Measurements from ENCODE around the gene RNU7-1. TPM values are rescaled to one million over a fixed set of nuclear protein-coding genes. Genes with fewer than 3 reads are reported as not detected.

Gene RNU7-1
- total RNA-seq, 2 experiments from 2014 or later: not detected

- H3K4me3 Mint-ChIP-seq: peak overlapping the region; percentile 92
- H3K4me1 Mint-ChIP-seq: peaks cover 36% of the 10 kb centered on the region
- DNase-seq: no peak
- CTCF ChIA-PET: interaction anchor here (1.0 to 2.5 kb wide), 5 partner anchors 12 to 41 kb away, joined by 3 to 12 read pairs (median 6); partner anchors contain the start of gene SPSB2
- peaks cover 11% of the 10 kb centered on the region for H3K36me3 Mint-ChIP-seq
- H3K9me3 Mint-ChIP-seq (ENCODE audit: low read depth): no peaks in the 10 kb centered on the region
- ATAC-seq: no peak
- no peaks in the 10 kb centered on the region for H3K27me3 Mint-ChIP-seq
- H3K27ac Mint-ChIP-seq: peak overlapping the region; percentile 42
Observed at GRCh38 chr12:6912164-6912935, 31.3 kb upstream of the RNU7-1 start.

GRCh38 chr12:6914246-6914946, 29.2 kb upstream of the RNU7-1 start, which contains the start of gene ENO2:
Gene ENO2, plus strand, starts transcription at chr12:6914580. Its CDS starts 1,253 bp downstream, at chr12:6915833.
- H3K27ac Mint-ChIP-seq: peak within 1 kb of the TSS; percentile 86
- peaks cover 20% of the 10 kb centered on the region for H3K36me3 Mint-ChIP-seq
- peak; percentile 96 for ATAC-seq
- H3K9me3 Mint-ChIP-seq (ENCODE audit: low read depth): no peaks in the 10 kb centered on the region
- CTCF ChIA-PET: interaction anchor here (0.8 to 4.7 kb wide), 12 partner anchors 11 to 194 kb away, joined by 3 to 22 read pairs (median 5); partner anchors contain the start of genes C1RL and SPSB2
- peaks cover 45% of the 10 kb centered on the region for H3K4me1 Mint-ChIP-seq
- DNase-seq: peak; percentile 89
- peak within 1 kb of the TSS; percentile 92 for H3K4me3 Mint-ChIP-seq
- no peaks in the 10 kb centered on the region for H3K27me3 Mint-ChIP-seq

GRCh38 chr12:6914947-6915788, 28.4 kb upstream of the RNU7-1 start:
- CTCF ChIA-PET: interaction anchor here (1.0 to 4.7 kb wide), 9 partner anchors 10 to 193 kb away, joined by 3 to 22 read pairs (median 5); partner anchors contain the start of genes C1RL and SPSB2
- no peak for ATAC-seq

GRCh38 chr12:6915789-6916285, 27.8 kb upstream of the RNU7-1 start:
- peaks cover 27% of the 10 kb centered on the region for H3K36me3 Mint-ChIP-seq
- no peak for DNase-seq
- H3K9me3 Mint-ChIP-seq (ENCODE audit: low read depth): no peaks in the 10 kb centered on the region
- H3K27ac Mint-ChIP-seq: no peak overlapping the region
- no peak for ATAC-seq
- H3K27me3 Mint-ChIP-seq: no peaks in the 10 kb centered on the region
- CTCF ChIA-PET: interaction anchor here (1.8 to 4.7 kb wide), 4 partner anchors 9 to 193 kb away, joined by 4 to 22 read pairs (median 8); partner anchors contain the start of genes C1RL and SPSB2
- H3K4me1 Mint-ChIP-seq: peaks cover 52% of the 10 kb centered on the region
- peak overlapping the region; percentile 92 for H3K4me3 Mint-ChIP-seq

More at GRCh38 chr12:6914947-6915788, 28.4 kb upstream of the RNU7-1 start:
- H3K27ac Mint-ChIP-seq: peak overlapping the region; percentile 86
- DNase-seq: no peak
- peak overlapping the region; percentile 92 for H3K4me3 Mint-ChIP-seq
- no peaks in the 10 kb centered on the region for H3K27me3 Mint-ChIP-seq
- no peaks in the 10 kb centered on the region for H3K9me3 Mint-ChIP-seq (ENCODE audit: low read depth)
- peaks cover 27% of the 10 kb centered on the region for H3K36me3 Mint-ChIP-seq
- H3K4me1 Mint-ChIP-seq: peaks cover 52% of the 10 kb centered on the region

GRCh38 chr12:6916426-6917200, 27.0 kb upstream of the RNU7-1 start:
- ATAC-seq (no peak), DNase-seq (no peak)
- Mint-ChIP-seq H3K27me3 (no peaks in the 10 kb centered on the region), H3K27ac (no peak overlapping the region), H3K4me3 (peak overlapping the region; percentile 92), H3K4me1 (peaks cover 54% of the 10 kb centered on the region), H3K9me3 (ENCODE audit: low read depth) (no peaks in the 10 kb centered on the region), H3K36me3 (peaks cover 30% of the 10 kb centered on the region)
- CTCF ChIA-PET: interaction anchor here (1.2 to 4.7 kb wide), 5 partner anchors 9 to 192 kb away, joined by 4 to 22 read pairs (median 8); partner anchors contain the start of genes C1RL and SPSB2

GRCh38 chr12:6917491-6918231, 26.0 kb upstream of the RNU7-1 start:
- ATAC-seq (no peak), DNase-seq (no peak)
- no peak overlapping the region for H3K4me3 Mint-ChIP-seq
- no peaks in the 10 kb centered on the region for H3K9me3 Mint-ChIP-seq (ENCODE audit: low read depth)
- no peak overlapping the region for H3K27ac Mint-ChIP-seq
- H3K36me3 Mint-ChIP-seq: peaks cover 36% of the 10 kb centered on the region
- H3K4me1 Mint-ChIP-seq: peaks cover 60% of the 10 kb centered on the region
- H3K27me3 Mint-ChIP-seq: no peaks in the 10 kb centered on the region
- CTCF ChIA-PET: interaction anchor here (1.2 to 4.7 kb wide), 3 partner anchors 8 to 45 kb away, joined by 4 to 22 read pairs (median 8); partner anchors contain the start of gene SPSB2

- Mint-ChIP-seq H3K27me3 (no peaks in the 10 kb centered on the region), H3K4me3 (no peak overlapping the region), H3K9me3 (ENCODE audit: low read depth) (no peaks in the 10 kb centered on the region), H3K36me3 (peaks cover 39% of the 10 kb centered on the region), H3K27ac (peak overlapping the region; percentile 55), H3K4me1 (peaks cover 58% of the 10 kb centered on the region)
- no peak for ATAC-seq
- CTCF ChIA-PET: interaction anchor here (1.0 to 11.0 kb wide), 5 partner anchors 10 to 47 kb away, joined by 3 to 116 read pairs (median 5); partner anchors contain the start of gene SPSB2
- no peak for DNase-seq
Observed at GRCh38 chr12:6919588-6919987, 24.0 kb upstream of the RNU7-1 start.

- Mint-ChIP-seq H3K27ac (no peak overlapping the region), H3K9me3 (ENCODE audit: low read depth) (no peaks in the 10 kb centered on the region), H3K4me1 (peaks cover 52% of the 10 kb centered on the region), H3K4me3 (no peak overlapping the region), H3K36me3 (peaks cover 33% of the 10 kb centered on the region), H3K27me3 (no peaks in the 10 kb centered on the region)
- CTCF ChIA-PET: interaction anchor here (1.0 to 11.0 kb wide), 7 partner anchors 10 to 191 kb away, joined by 3 to 116 read pairs (median 4); partner anchors contain the start of gene TPI1
- DNase-seq (no peak), ATAC-seq (no peak)
Observed at GRCh38 chr12:6921539-6921938, 22.1 kb upstream of the RNU7-1 start.

- no peak for ATAC-seq
- no peaks in the 10 kb centered on the region for H3K9me3 Mint-ChIP-seq (ENCODE audit: low read depth)
- DNase-seq: no peak
- peak overlapping the region; percentile 55 for H3K27ac Mint-ChIP-seq
- H3K4me1 Mint-ChIP-seq: peaks cover 54% of the 10 kb centered on the region
- CTCF ChIA-PET: interaction anchor here (1.0 to 11.0 kb wide), 6 partner anchors 10 to 190 kb away, joined by 3 to 116 read pairs (median 4); no protein-coding TSS in a partner anchor
- H3K36me3 Mint-ChIP-seq: peaks cover 28% of the 10 kb centered on the region
- no peak overlapping the region for H3K4me3 Mint-ChIP-seq
- H3K27me3 Mint-ChIP-seq: no peaks in the 10 kb centered on the region
Observed at GRCh38 chr12:6921996-6922946, 21.3 kb upstream of the RNU7-1 start.

- ATAC-seq (no peak), DNase-seq (no peak)
- H3K27me3 Mint-ChIP-seq: no peaks in the 10 kb centered on the region
- CTCF ChIA-PET: interaction anchor here (0.6 to 11.0 kb wide), 13 partner anchors 8 to 223 kb away, joined by 3 to 116 read pairs (median 12); partner anchors contain the start of genes C12orf57, C1RL, ENO2 and LRRC23
- no peak overlapping the region for H3K4me3 Mint-ChIP-seq
- H3K27ac Mint-ChIP-seq: peak overlapping the region; percentile 0
- no peaks in the 10 kb centered on the region for H3K9me3 Mint-ChIP-seq (ENCODE audit: low read depth)
- peaks cover 23% of the 10 kb centered on the region for H3K36me3 Mint-ChIP-seq
- peaks cover 49% of the 10 kb centered on the region for H3K4me1 Mint-ChIP-seq
Observed at GRCh38 chr12:6923003-6923732, 20.4 kb upstream of the RNU7-1 start.
